HepG2 (cell line): ENCODE measurements around the gene UTP11. TPM values are rescaled to one million over a fixed set of nuclear protein-coding genes. Genes with fewer than 3 reads are reported as not detected.

Experiments used
- IRX3 ChIP-seq: sonication (generic); formaldehyde crosslinking; IDR thresholded peaks from 2 replicates; pipeline ENCODE4 v1.8.1; 2023; ENCODE audit warnings: mild to moderate bottlenecking, low read depth, missing genetic modification reagents, borderline replicate concordance
- PAX8 ChIP-seq: sonication (generic); formaldehyde crosslinking; IDR thresholded peaks from 2 replicates; pipeline ENCODE4 v1.8.0; 2022; ENCODE audit warnings: mild to moderate bottlenecking, missing genetic modification reagents, borderline replicate concordance
- SAFB2 ChIP-seq: sonication (generic); formaldehyde crosslinking; IDR thresholded peaks from 2 replicates; pipeline ENCODE4 v1.5.1; 2020; ENCODE audit warnings: missing genetic modification reagents, low read depth, mild to moderate bottlenecking, borderline replicate concordance
- TCF12 ChIP-seq, 2 experiments: fragments of 450-650 bp in 1 of 2; sonication (generic) in 1 of 2; formaldehyde crosslinking in 1 of 2; IDR thresholded peaks; 2 replicates each; pipeline versions ENCODE4 v1.6.1 to v1.8.0; 2017 to 2022; ENCODE audit warnings: antibody characterized with exemption in 1 of 2, mild to moderate bottlenecking in 1 of 2, missing genetic modification reagents in 1 of 2, moderate library complexity in 1 of 2
- ZBTB38 ChIP-seq: sonication (generic); formaldehyde crosslinking; IDR thresholded peaks from 2 replicates; pipeline ENCODE4 v1.5.1; 2020; ENCODE audit warnings: mild to moderate bottlenecking, missing genetic modification reagents
- ZFP36L2 ChIP-seq: sonication (generic); formaldehyde crosslinking; IDR thresholded peaks from 2 replicates; pipeline ENCODE4 v1.4.0; 2020; ENCODE audit warnings: missing genetic modification reagents
- ZNF207 ChIP-seq: fragments of 450-650 bp; IDR thresholded peaks from 2 replicates; pipeline ENCODE4 v1.6.1; 2016; ENCODE audit warnings: antibody characterized with exemption, borderline replicate concordance
- ZNF337 ChIP-seq: sonication (generic); formaldehyde crosslinking; IDR thresholded peaks from 2 replicates; pipeline ENCODE4 v1.5.1; 2020; ENCODE audit warnings: missing genetic modification reagents, low read depth, mild to moderate bottlenecking, borderline replicate concordance
- ZNF343 ChIP-seq: sonication (generic); formaldehyde crosslinking; IDR thresholded peaks from 2 replicates; pipeline ENCODE4 v1.4.0; 2020; ENCODE audit warnings: mild to moderate bottlenecking, missing genetic modification reagents
- ZNF430 ChIP-seq: sonication (generic); formaldehyde crosslinking; IDR thresholded peaks from 2 replicates; pipeline ENCODE4 v1.9.0; 2021; ENCODE audit warnings: mild to moderate bottlenecking, missing genetic modification reagents
- ZNF460 ChIP-seq: sonication (generic); formaldehyde crosslinking; IDR thresholded peaks from 2 replicates; pipeline ENCODE4 v1.5.1; 2020; ENCODE audit warnings: missing genetic modification reagents, mild to moderate bottlenecking, borderline replicate concordance
- ZNF629 ChIP-seq: sonication (generic); formaldehyde crosslinking; conservative IDR thresholded peaks from 2 replicates; pipeline ENCODE4 v1.5.0; 2020; ENCODE audit warnings: missing genetic modification reagents
- ZNF781 ChIP-seq: sonication (generic); formaldehyde crosslinking; IDR thresholded peaks from 2 replicates; pipeline ENCODE4 v1.5.1; 2020; ENCODE audit warnings: borderline replicate concordance, mild to moderate bottlenecking, missing genetic modification reagents; ENCODE audit errors: not compliant biosample characterization
- ZSCAN21 ChIP-seq: sonication (generic); formaldehyde crosslinking; IDR thresholded peaks from 2 replicates; pipeline ENCODE4 v1.8.0; 2022; ENCODE audit warnings: mild to moderate bottlenecking, missing genetic modification reagents, moderate library complexity, borderline replicate concordance
- polyA plus RNA-seq, 8 experiments: library from polyadenylated mRNA; depleted of rRNA in 3 of 8; stranded (reverse) in 7 of 8; unstranded in 1 of 8; fragments of >200 nt; fragmentation: Illumina TruSeq in 4 of 8; extraction: Trizol in 4 of 8; gene quantifications; 2 replicates each; pipeline versions ENCODE4 v1.2.1 to v1.2.3, GENCODE V29; 2011 to 2016; ENCODE audit warnings: low read depth in 4 of 8, missing spikeins in 1 of 8, mixed read lengths in 1 of 8; ENCODE audit not compliant: insufficient read depth in 1 of 8
- total RNA-seq, 5 experiments: library from RNA; depleted of rRNA; stranded (reverse); fragments of >200 nt; fragmentation: Illumina TruSeq; extraction: Trizol; gene quantifications; 2 replicates each; pipeline ENCODE4 v1.2.3, GENCODE V29; 2016; ENCODE audit warnings: low read depth in 1 of 5
- TF ChIP-seq, protein P1 (sequence below): sonication (generic); formaldehyde crosslinking; IDR thresholded peaks from 2 replicates; pipeline ENCODE4 v1.4.0; 2020; ENCODE audit warnings: missing genetic modification reagents, borderline replicate concordance
- TF ChIP-seq, protein P2 (sequence below): IDR thresholded peaks from 2 replicates; pipeline ENCODE4 v1.6.1; 2016; ENCODE audit warnings: missing genetic modification reagents, missing compliant biosample characterization
- TF ChIP-seq, protein P3 (sequence below): sonication (generic); formaldehyde crosslinking; IDR thresholded peaks from 2 replicates; pipeline ENCODE4 v1.4.0; 2020; ENCODE audit warnings: missing genetic modification reagents, borderline replicate concordance
- TF ChIP-seq, protein P4 (sequence below): sonication (generic); formaldehyde crosslinking; IDR thresholded peaks from 2 replicates; pipeline ENCODE4 v1.5.0; 2020; ENCODE audit warnings: missing genetic modification reagents, mild to moderate bottlenecking, borderline replicate concordance
- TF ChIP-seq, protein P5 (sequence below): sonication (generic); formaldehyde crosslinking; IDR thresholded peaks from 2 replicates; pipeline ENCODE4 v1.4.0; 2020; ENCODE audit warnings: mild to moderate bottlenecking, missing genetic modification reagents
- TF ChIP-seq, protein P6 (sequence below): sonication (generic); formaldehyde crosslinking; IDR thresholded peaks from 2 replicates; pipeline ENCODE4 v1.5.1; 2020; ENCODE audit warnings: mild to moderate bottlenecking, missing genetic modification reagents, borderline replicate concordance

UTP11 gene
- total and polyA plus RNA-seq, 2 of the 13 experiments (the other 11 are each of a cell fraction or from before 2014, with no cell fraction given) = 13.5 to 44.8 TPM

DNA sequence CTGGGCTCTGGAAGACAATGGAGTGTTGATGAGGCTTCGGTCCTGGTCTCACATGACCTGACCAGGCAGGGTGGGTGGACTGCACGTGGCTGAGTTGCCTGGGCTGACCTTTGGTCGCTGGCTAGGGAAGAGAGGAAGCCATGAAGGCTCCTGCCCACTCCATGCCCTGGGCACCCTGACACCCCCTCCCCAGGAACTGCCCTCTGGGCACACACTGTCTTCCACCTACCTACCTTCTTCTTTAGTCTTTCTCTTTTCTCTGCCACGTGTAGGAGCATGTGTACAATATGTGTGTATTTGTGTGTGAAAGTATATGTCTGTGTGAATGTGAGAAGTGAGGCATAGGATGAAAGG lies 19.0 kb downstream of the UTP11 start (continued):
- TF ChIP-seq, protein P1, sequence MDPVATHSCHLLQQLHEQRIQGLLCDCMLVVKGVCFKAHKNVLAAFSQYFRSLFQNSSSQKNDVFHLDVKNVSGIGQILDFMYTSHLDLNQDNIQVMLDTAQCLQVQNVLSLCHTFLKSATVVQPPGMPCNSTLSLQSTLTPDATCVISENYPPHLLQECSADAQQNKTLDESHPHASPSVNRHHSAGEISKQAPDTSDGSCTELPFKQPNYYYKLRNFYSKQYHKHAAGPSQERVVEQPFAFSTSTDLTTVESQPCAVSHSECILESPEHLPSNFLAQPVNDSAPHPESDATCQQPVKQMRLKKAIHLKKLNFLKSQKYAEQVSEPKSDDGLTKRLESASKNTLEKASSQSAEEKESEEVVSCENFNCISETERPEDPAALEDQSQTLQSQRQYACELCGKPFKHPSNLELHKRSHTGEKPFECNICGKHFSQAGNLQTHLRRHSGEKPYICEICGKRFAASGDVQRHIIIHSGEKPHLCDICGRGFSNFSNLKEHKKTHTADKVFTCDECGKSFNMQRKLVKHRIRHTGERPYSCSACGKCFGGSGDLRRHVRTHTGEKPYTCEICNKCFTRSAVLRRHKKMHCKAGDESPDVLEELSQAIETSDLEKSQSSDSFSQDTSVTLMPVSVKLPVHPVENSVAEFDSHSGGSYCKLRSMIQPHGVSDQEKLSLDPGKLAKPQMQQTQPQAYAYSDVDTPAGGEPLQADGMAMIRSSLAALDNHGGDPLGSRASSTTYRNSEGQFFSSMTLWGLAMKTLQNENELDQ (CRISPR knock-in tag) = 0 out of 2 replicates have a peak, but pooled peaks have one; percentile 47
- TF ChIP-seq, protein P2, sequence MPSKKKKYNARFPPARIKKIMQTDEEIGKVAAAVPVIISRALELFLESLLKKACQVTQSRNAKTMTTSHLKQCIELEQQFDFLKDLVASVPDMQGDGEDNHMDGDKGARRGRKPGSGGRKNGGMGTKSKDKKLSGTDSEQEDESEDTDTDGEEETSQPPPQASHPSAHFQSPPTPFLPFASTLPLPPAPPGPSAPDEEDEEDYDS (CRISPR knock-in tag) = no peak
- TF ChIP-seq ZNF337 (CRISPR knock-in tag) = no peak
- TF ChIP-seq ZNF781 (CRISPR knock-in tag) = peak; percentile 72
- TF ChIP-seq, protein P3, sequence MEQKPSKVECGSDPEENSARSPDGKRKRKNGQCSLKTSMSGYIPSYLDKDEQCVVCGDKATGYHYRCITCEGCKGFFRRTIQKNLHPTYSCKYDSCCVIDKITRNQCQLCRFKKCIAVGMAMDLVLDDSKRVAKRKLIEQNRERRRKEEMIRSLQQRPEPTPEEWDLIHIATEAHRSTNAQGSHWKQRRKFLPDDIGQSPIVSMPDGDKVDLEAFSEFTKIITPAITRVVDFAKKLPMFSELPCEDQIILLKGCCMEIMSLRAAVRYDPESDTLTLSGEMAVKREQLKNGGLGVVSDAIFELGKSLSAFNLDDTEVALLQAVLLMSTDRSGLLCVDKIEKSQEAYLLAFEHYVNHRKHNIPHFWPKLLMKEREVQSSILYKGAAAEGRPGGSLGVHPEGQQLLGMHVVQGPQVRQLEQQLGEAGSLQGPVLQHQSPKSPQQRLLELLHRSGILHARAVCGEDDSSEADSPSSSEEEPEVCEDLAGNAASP (CRISPR knock-in tag) = peak; percentile 92
- TF ChIP-seq ZNF629 = 0 out of 2 replicates have a peak, but pooled peaks have one; percentile 12
- TF ChIP-seq, protein P4, sequence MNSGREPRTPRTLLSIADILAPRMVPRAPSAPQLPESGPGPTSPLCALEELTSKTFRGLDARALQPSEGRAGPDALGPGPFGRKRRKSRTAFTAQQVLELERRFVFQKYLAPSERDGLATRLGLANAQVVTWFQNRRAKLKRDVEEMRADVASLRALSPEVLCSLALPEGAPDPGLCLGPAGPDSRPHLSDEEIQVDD (CRISPR knock-in tag) = no peak
- TF ChIP-seq ZNF430 (CRISPR knock-in tag) = no peak
- no peak for TF ChIP-seq SAFB2 (CRISPR knock-in tag)
- TF ChIP-seq TCF12 (IDR thresholded peaks at IDR 0.05) = no peak
- TF ChIP-seq TCF12 (CRISPR knock-in tag; IDR thresholded peaks at IDR 0.05) = no peak
- TF ChIP-seq ZBTB38 (CRISPR knock-in tag) = no peak
- TF ChIP-seq, protein P5, sequence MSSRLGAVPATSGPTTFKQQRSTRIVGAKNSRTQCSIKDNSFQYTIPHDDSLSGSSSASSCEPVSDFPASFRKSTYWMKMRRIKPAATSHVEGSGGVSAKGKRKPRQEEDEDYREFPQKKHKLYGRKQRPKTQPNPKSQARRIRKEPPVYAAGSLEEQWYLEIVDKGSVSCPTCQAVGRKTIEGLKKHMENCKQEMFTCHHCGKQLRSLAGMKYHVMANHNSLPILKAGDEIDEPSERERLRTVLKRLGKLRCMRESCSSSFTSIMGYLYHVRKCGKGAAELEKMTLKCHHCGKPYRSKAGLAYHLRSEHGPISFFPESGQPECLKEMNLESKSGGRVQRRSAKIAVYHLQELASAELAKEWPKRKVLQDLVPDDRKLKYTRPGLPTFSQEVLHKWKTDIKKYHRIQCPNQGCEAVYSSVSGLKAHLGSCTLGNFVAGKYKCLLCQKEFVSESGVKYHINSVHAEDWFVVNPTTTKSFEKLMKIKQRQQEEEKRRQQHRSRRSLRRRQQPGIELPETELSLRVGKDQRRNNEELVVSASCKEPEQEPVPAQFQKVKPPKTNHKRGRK = no peak
- no peak for TF ChIP-seq PAX8
- no peak for TF ChIP-seq ZNF207
- no peak for TF ChIP-seq ZNF343 (CRISPR knock-in tag)
- TF ChIP-seq ZSCAN21 (CRISPR knock-in tag) = no peak
- TF ChIP-seq ZFP36L2 = no peak
- no peak for TF ChIP-seq IRX3 (CRISPR knock-in tag)
- TF ChIP-seq, protein P6, sequence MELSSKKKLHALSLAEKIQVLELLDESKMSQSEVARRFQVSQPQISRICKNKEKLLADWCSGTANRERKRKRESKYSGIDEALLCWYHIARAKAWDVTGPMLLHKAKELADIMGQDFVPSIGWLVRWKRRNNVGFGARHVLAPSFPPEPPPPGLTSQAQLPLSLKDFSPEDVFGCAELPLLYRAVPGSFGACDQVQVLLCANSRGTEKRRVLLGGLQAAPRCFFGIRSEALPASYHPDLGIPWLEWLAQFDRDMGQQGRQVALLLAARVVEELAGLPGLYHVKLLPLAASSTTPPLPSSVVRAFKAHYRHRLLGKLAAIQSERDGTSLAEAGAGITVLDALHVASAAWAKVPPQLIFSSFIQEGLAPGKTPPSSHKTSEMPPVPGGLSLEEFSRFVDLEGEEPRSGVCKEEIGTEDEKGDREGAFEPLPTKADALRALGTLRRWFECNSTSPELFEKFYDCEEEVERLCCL (CRISPR knock-in tag) = no peak
- no peak for TF ChIP-seq ZNF460
